ENCODE measurements around the gene CFAP92.

The CFAP92 gene

DNA sequence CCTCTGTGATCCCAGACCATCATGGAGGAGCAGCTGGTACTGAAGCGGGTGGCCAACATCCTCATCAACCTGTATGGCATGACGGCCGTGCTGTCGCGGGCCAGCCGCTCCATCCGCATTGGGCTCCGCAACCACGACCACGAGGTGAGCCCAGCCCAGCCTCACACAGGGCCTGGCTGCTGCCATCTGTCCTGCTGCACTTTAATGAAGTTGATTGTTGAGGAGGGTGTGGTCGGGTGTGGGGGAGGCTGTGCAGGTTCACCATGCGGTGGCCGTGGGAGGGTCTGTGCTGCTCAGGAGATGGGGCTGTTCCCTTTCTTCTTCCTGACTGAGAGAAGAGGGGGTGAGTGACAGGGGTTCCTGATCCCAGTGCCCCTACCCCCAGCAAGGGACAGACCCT lies 83.9 kb downstream of the CFAP92 start:
- TF ChIP-seq, protein P1, sequence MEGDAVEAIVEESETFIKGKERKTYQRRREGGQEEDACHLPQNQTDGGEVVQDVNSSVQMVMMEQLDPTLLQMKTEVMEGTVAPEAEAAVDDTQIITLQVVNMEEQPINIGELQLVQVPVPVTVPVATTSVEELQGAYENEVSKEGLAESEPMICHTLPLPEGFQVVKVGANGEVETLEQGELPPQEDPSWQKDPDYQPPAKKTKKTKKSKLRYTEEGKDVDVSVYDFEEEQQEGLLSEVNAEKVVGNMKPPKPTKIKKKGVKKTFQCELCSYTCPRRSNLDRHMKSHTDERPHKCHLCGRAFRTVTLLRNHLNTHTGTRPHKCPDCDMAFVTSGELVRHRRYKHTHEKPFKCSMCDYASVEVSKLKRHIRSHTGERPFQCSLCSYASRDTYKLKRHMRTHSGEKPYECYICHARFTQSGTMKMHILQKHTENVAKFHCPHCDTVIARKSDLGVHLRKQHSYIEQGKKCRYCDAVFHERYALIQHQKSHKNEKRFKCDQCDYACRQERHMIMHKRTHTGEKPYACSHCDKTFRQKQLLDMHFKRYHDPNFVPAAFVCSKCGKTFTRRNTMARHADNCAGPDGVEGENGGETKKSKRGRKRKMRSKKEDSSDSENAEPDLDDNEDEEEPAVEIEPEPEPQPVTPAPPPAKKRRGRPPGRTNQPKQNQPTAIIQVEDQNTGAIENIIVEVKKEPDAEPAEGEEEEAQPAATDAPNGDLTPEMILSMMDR (IDR thresholded peaks at IDR 0.05; ENCODE audit: control extremely low read depth, extremely low read depth, low read depth, missing control alignments): no peak
- no peak for DNase-seq (ENCODE audit: extremely low spot score)
- CTCF ChIA-PET: interaction anchor here (0.6 to 1.0 kb wide), 3 partner anchors 60 to 851 kb away, joined by 3 read pairs; no protein-coding TSS in a partner anchor
- POLR2A ChIA-PET: no interaction called here

DNA sequence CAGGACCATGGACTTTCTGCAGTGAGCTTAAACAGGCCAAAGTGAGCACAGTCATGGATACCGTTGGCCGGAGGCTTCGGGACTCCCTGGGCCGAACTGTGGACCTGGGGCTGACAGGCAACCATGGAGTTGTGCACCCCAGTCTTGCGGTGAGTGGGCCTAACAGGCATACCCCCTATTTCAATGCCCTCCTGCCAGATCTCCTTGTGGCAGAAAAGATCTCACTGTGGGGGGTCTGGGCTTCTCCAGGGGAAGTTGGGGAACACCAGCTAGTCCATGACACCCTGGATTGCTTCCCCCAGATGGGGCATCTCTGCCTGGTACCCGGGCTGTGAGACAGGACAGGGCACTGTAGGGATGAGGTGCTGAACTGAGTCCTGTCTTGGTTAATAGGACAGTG lies 84.9 kb downstream of the CFAP92 start:
- TF ChIP-seq, protein P1 (IDR thresholded peaks at IDR 0.05; ENCODE audit: control extremely low read depth, extremely low read depth, low read depth, missing control alignments): no peak
- POLR2A ChIA-PET: no interaction called here
- CTCF ChIA-PET: interaction anchor here (1.4 kb wide), 1 partner anchor 61 kb away, joined by 4 read pairs; no protein-coding TSS in a partner anchor
- DNase-seq (ENCODE audit: extremely low spot score): no peak

GRCh38 chr3:128907706-128908445 lies 86.0 kb downstream of the CFAP92 start:
- ChIA-PET CTCF (interaction anchor here (0.8 to 1.4 kb wide), 2 partner anchors 33 to 62 kb away, joined by 3 to 4 read pairs; no protein-coding TSS in a partner anchor), POLR2A (no interaction called here)
- TF ChIP-seq, protein P1 (IDR thresholded peaks at IDR 0.05; ENCODE audit: control extremely low read depth, extremely low read depth, low read depth, missing control alignments): no peak
- no peak for DNase-seq (ENCODE audit: extremely low spot score)

GRCh38 chr3:128906804-128907525 lies 86.9 kb downstream of the CFAP92 start:
- ChIA-PET POLR2A (no interaction called here), CTCF (no interaction called here)
- no peak for DNase-seq (ENCODE audit: extremely low spot score)
- TF ChIP-seq, protein P1 (IDR thresholded peaks at IDR 0.05; ENCODE audit: control extremely low read depth, extremely low read depth, low read depth, missing control alignments): no peak

DNA sequence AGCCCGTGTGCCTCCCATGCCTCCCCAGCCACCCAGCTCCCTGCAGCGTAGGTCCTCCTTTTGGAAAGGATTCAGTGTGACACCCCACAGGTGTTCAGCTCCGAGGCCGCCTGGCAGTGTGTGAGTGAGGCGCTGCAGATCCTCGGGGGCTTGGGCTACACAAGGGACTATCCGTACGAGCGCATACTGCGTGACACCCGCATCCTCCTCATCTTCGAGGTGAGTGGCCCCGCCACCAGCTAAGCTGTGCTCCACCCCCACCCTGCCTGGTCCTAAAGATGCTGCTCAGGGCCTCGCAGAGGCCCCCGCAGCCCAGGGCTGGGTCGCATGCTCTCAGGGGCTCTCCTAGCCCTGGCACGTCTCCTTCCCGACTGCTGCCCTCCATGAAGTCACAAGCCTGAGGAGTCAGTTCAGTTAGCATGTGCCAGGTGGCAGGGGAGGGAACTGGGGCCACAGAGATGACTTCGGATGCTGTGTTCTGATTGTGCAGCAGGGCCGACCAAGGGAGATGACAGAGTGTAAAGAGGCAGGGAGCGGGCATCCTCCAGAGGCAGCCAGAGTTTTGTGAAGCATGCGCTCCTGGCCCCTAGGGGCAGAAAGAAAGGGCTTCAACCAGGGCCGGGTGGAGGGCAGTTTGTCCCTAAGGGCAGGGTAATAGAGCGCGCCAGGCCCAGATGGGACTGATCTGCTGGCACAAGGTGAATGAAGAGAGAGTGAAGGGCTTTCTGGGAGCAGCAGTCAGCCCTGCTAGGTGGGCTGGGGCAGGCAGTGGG lies 87.7 kb downstream of the CFAP92 start:
- ChIA-PET CTCF (interaction anchor here (0.8 kb wide), 1 partner anchor 16 kb away, joined by 3 read pairs; no protein-coding TSS in a partner anchor), POLR2A (no interaction called here)
- TF ChIP-seq, protein P1 (IDR thresholded peaks at IDR 0.05; ENCODE audit: control extremely low read depth, extremely low read depth, low read depth, missing control alignments): no peak
- DNase-seq (ENCODE audit: extremely low spot score): no peak

DNA sequence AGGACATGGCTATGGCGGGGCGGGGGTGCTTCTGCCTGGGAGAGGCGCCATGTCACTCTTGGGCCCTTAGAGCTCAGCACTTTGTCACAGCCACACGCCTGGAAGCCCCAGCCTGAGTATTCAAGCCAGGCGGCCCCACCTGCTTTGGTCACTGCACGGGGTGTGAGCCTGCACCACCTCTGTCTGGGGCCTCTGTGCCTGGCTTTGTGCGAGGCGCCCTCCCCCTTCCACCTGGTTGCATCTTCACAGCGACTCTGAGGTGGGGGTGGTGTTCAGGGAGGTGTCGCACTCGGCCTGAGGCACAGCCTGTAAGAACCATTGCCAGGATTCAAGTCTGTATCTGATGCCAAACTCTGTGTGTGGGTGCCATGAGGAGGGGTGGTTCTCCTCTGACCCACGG lies 90.4 kb downstream of the CFAP92 start:
- ChIA-PET POLR2A (no interaction called here), CTCF (no interaction called here)
- TF ChIP-seq, protein P1 (IDR thresholded peaks at IDR 0.05; ENCODE audit: control extremely low read depth, extremely low read depth, low read depth, missing control alignments): no peak
- DNase-seq (ENCODE audit: extremely low spot score): no peak

All from GM10248 (cell line).